WTC11 (cell line): ENCODE data around the gene BMF. TPM values are rescaled to one million over a fixed set of nuclear protein-coding genes. Genes with fewer than 3 reads are reported as not detected.

Experiments
- ATAC-seq: fragments of 200-7000 bp; cut with Tn5 transposase; 2 replicates; pipeline ENCODE4 v1.10.0; 2021; ENCODE audit warnings: mild to moderate bottlenecking, moderate library complexity
- CTCF ChIA-PET: fragments of 300-600 bp; sonication (Branson Sonifier 250); formaldehyde crosslinking; loops from one replicate; lab custom pipeline; 2021; ENCODE audit warnings: antibody characterized with exemption; lab: Charles Lee
- POLR2A ChIA-PET: fragments of 350-600 bp; sonication (Branson Sonifier 250); formaldehyde crosslinking; loops from one replicate; lab custom pipeline; 2021; ENCODE audit warnings: antibody characterized with exemption; lab: Charles Lee
- DNase-seq: peaks from one replicate; pipeline ENCODE4 v3.0.0; 2021; ENCODE audit warnings: low spot score
- H3K27ac Mint-ChIP-seq: 2 replicates; pipeline ENCODE4 v1.8.0; 2021; ENCODE audit warnings: mixed read lengths
- H3K27me3 Mint-ChIP-seq: 2 replicates; pipeline ENCODE4 v1.8.0; 2021; ENCODE audit warnings: low read depth, mild to moderate bottlenecking, moderate library complexity, mixed read lengths
- H3K36me3 Mint-ChIP-seq: 2 replicates; pipeline ENCODE4 v1.8.0; 2021; ENCODE audit warnings: mixed read lengths
- H3K4me1 Mint-ChIP-seq: 2 replicates; pipeline ENCODE4 v1.8.0; 2022; ENCODE audit warnings: mixed read lengths
- H3K4me3 Mint-ChIP-seq: 2 replicates; pipeline ENCODE4 v1.8.0; 2021; ENCODE audit warnings: mild to moderate bottlenecking, moderate library complexity, mixed read lengths
- H3K9me3 Mint-ChIP-seq: 2 replicates; pipeline ENCODE4 v1.8.0; 2021; ENCODE audit warnings: mixed read lengths
- ARID4B ChIP-seq: sonication (generic); formaldehyde crosslinking; IDR thresholded peaks from 2 replicates; pipeline ENCODE4 v1.8.0; 2023; ENCODE audit warnings: missing genetic modification reagents, mild to moderate bottlenecking, borderline replicate concordance
- CBFB ChIP-seq: sonication (generic); formaldehyde crosslinking; IDR thresholded peaks from 2 replicates; pipeline ENCODE4 v1.8.1; 2022; ENCODE audit warnings: mild to moderate bottlenecking, low read depth, missing genetic modification reagents
- FOXP1 ChIP-seq: sonication (generic); formaldehyde crosslinking; IDR thresholded peaks from 2 replicates; pipeline ENCODE4 v1.8.0; 2022; ENCODE audit warnings: missing genetic modification reagents, mild to moderate bottlenecking, moderate library complexity, borderline replicate concordance
- JAZF1 ChIP-seq: fragments of 250-450 bp; sonication (Bioruptor Pico); IDR thresholded peaks from 2 replicates; pipeline ENCODE4 v1.9.0; 2021; ENCODE audit warnings: moderate library complexity, mild to moderate bottlenecking, inconsistent platforms
- MAX ChIP-seq: sonication (generic); formaldehyde crosslinking; IDR thresholded peaks from 2 replicates; pipeline ENCODE4 v1.8.0; 2022; ENCODE audit warnings: mild to moderate bottlenecking, missing genetic modification reagents
- MLX ChIP-seq: sonication (generic); formaldehyde crosslinking; IDR thresholded peaks from 2 replicates; pipeline ENCODE4 v1.8.1; 2023; ENCODE audit warnings: mild to moderate bottlenecking, missing genetic modification reagents, moderate library complexity
- NFE2L1 ChIP-seq: sonication (generic); formaldehyde crosslinking; IDR thresholded peaks from 2 replicates; pipeline ENCODE4 v1.8.1; 2023; ENCODE audit warnings: missing genetic modification reagents
- NR2C2 ChIP-seq: sonication (generic); formaldehyde crosslinking; IDR thresholded peaks from 2 replicates; pipeline ENCODE4 v1.8.0; 2022; ENCODE audit warnings: mild to moderate bottlenecking, missing genetic modification reagents
- PRRX2 ChIP-seq: fragments of 250-450 bp; sonication (Bioruptor Pico); IDR thresholded peaks from 2 replicates; pipeline ENCODE4 v1.8.0; 2021; ENCODE audit warnings: mild to moderate bottlenecking
- STAT6 ChIP-seq: sonication (generic); formaldehyde crosslinking; conservative IDR thresholded peaks from 2 replicates; pipeline ENCODE4 v1.8.1; 2023; ENCODE audit warnings: mild to moderate bottlenecking, low read depth, missing genetic modification reagents, moderate library complexity
- USF1 ChIP-seq: sonication (generic); formaldehyde crosslinking; IDR thresholded peaks from 2 replicates; pipeline ENCODE4 v1.8.0; 2022; ENCODE audit warnings: mild to moderate bottlenecking, missing genetic modification reagents
- ZBTB43 ChIP-seq: sonication (generic); formaldehyde crosslinking; IDR thresholded peaks from 2 replicates; pipeline ENCODE4 v1.8.1; 2023; ENCODE audit warnings: mild to moderate bottlenecking, missing genetic modification reagents
- ZNF317 ChIP-seq: sonication (generic); formaldehyde crosslinking; IDR thresholded peaks from 2 replicates; pipeline ENCODE4 v1.8.1; 2023; ENCODE audit warnings: low read depth, mild to moderate bottlenecking, moderate library complexity, missing genetic modification reagents, borderline replicate concordance
- ZNF416 ChIP-seq: fragments of 250-450 bp; sonication (Bioruptor Pico); IDR thresholded peaks from 2 replicates; pipeline ENCODE4 v1.9.0; 2021; ENCODE audit warnings: mild to moderate bottlenecking, inconsistent platforms
- ZNF423 ChIP-seq: fragments of 250-450 bp; sonication (Bioruptor Pico); IDR thresholded peaks from 2 replicates; pipeline ENCODE4 v2.1.2; 2022; ENCODE audit warnings: mild to moderate bottlenecking, moderate library complexity
- total RNA-seq: library from RNA; stranded (reverse); gene quantifications from 3 replicates; pipeline ENCODE4 v1.2.3, GENCODE V29; 2021

The BMF gene
- total RNA-seq, 1 experiment from 2014 or later: 36.9 TPM

GRCh38 chr15:40105517-40106202 is 3.0 kb downstream of the BMF start:
- DNase-seq (no peak), ATAC-seq (no peak)
- Mint-ChIP-seq H3K9me3 (no peaks in the 10 kb centered on the region), H3K27ac (peak overlapping the region; percentile 84), H3K36me3 (peaks cover 9% of the 10 kb centered on the region), H3K27me3 (peaks cover 2% of the 10 kb centered on the region; the same call in 1 of the 2 replicates), H3K4me1 (peaks cover 78% of the 10 kb centered on the region), H3K4me3 (peak overlapping the region; percentile 18; the same call in 1 of the 2 replicates)
- CTCF ChIA-PET: interaction anchor here (0.7 to 8.9 kb wide), 36 partner anchors 9 to 239 kb away, joined by 3 to 120 read pairs (median 6); partner anchors contain the start of genes BUB1B, INAFM2 and SRP14
- POLR2A ChIA-PET: interaction anchor here (0.6 to 4.9 kb wide), 7 partner anchors 15 to 58 kb away, joined by 3 to 33 read pairs (median 4); partner anchors contain the start of gene BUB1B
- no peak for TF ChIP-seq ZBTB43 (CRISPR knock-in tag)
- no peak for TF ChIP-seq FOXP1 (CRISPR knock-in tag)
- TF ChIP-seq PRRX2 (CRISPR knock-in tag): no peak
- TF ChIP-seq MLX (CRISPR knock-in tag): no peak
- no peak for TF ChIP-seq ZNF317
- no peak for TF ChIP-seq CBFB (CRISPR knock-in tag)
- TF ChIP-seq STAT6 (CRISPR knock-in tag): no peak
- TF ChIP-seq NR2C2: no peak
- no peak for TF ChIP-seq ZNF423 (CRISPR knock-in tag)
- TF ChIP-seq ARID4B (CRISPR knock-in tag): no peak
- TF ChIP-seq USF1 (CRISPR knock-in tag): no peak
- TF ChIP-seq NFE2L1 (CRISPR knock-in tag): no peak

- peaks cover 9% of the 10 kb centered on the region for H3K36me3 Mint-ChIP-seq
- ATAC-seq (peak; percentile 40), DNase-seq (peak; percentile 97)
- H3K27me3 Mint-ChIP-seq: peaks cover 2% of the 10 kb centered on the region; the same call in 1 of the 2 replicates
- peaks cover 77% of the 10 kb centered on the region for H3K4me1 Mint-ChIP-seq
- H3K4me3 Mint-ChIP-seq: peak overlapping the region; percentile 52
- POLR2A ChIA-PET: interaction anchor here (0.6 to 4.9 kb wide), 7 partner anchors 30 to 76 kb away, joined by 3 to 33 read pairs (median 4); partner anchors contain the start of gene BUB1B
- no peaks in the 10 kb centered on the region for H3K9me3 Mint-ChIP-seq
- H3K27ac Mint-ChIP-seq: peak overlapping the region; percentile 84
- CTCF ChIA-PET: interaction anchor here (0.5 to 8.9 kb wide), 34 partner anchors 10 to 301 kb away, joined by 3 to 120 read pairs (median 6); partner anchors contain the start of genes BUB1B, INAFM2 and SRP14
- TF ChIP-seq MAX (CRISPR knock-in tag) (peak; percentile 77; the same call in 1 of the 2 replicates), ZNF416 (0 out of 2 replicates have a peak, but pooled peaks have one; percentile 25), ARID4B (CRISPR knock-in tag) (0 out of 2 replicates have a peak, but pooled peaks have one; percentile 37), JAZF1 (CRISPR knock-in tag) (no peak)
Observed at GRCh38 chr15:40104865-40105516, 3.7 kb downstream of the BMF start.
